Dedifferentiated amniotic fluid mesenchymal stem cell (primary cell): ENCODE measurements around the gene OBP2A.

Experiments used
- DNase-seq: peaks from one replicate; pipeline ENCODE4 v3.0.0-alpha.2; 2016; ENCODE audit errors: extremely low spot score

The OBP2A gene

DNA sequence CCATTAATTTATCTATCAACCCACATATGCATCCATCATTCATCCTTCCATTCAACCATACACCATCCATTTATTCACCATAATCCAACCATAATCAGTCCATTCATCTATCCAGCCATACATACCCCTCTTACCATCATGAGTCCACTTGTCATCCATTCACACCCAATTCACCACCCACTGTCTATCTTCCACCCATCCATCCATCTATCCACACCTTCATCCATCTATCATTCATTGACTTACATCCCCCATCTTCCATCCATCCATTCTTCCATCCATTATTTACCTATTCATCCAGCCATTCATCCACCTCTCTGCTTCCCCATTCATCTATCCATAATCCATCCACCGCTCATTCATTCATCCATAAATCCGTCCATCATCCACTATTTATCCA, 33.4 kb downstream of the OBP2A start:
- no peak for DNase-seq

DNA sequence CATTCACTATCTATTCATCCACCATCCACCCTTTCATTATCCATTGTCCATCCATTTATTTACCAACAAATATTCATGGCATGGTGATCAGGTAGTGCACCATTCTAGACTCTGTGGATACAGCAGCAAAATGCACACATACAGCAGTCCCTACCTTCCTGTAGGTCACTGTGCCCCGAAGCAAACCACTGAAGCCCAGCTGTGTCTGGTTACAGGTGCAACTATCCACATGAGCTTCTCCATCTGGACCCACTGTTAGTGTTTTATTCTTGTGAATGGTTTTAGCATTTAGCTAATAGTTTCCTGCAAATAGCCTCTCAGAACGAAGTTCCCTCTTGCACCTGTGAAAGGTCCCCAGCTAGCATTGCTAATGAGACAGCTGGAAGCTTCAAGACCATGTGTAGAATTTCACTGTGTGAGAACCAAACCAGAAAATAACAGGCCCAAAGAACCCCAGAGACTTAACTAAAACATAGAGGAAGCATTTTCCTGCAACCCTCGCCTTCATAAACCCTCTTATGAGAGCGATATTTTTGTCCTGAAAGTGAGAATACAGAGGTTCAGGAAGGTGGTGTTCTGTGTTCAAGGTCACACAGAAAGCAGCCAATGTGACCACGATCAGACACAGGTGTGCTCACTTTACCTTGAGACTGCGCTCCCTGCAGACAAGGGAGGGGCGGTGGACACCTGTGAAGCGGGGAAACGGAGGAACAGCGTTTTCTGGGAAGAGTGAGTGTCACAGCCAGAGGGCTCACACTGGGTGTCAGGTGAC, 34.1 kb downstream of the OBP2A start:
- DNase-seq: no peak

GRCh38 chr9:135580664-135581380, 34.9 kb downstream of the OBP2A start:
- DNase-seq: no peak

DNA sequence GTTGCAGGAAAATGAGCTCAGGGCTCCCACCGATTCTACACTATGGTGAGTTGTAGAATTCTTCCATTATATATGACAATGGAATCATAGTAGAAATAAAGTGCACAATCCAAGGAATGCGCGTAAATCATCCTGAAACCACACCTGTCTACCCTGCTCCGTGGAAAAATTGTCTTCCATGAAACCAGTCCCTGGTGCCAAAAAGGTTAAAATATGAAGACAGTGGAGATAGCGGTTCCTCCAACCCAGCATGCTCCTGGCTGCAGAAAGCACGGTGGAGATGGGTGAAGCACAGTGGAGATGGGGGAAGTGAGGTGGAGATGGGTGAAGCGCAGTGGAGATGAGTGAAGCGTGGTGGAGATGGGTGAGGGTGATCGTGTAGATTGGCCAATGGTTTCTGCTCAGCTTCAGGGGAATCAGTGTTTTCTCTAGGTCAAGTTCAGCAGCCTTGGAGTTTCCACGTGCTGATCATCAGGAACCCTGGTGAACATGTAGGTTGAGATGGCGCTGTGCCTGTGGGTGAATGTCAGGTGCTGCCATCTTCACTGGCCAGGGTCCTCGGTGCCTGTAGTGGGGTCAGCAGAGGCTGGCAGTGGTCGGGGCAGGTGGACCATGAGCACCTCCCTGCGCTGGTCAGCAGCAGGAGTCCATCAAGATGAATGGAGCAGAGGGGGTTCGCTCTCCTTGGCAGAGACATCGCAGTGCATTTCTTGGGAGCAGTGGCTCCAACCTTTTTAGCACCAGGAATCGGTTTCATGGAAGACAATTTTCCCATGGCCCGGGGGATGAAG, 35.9 kb downstream of the OBP2A start:
- DNase-seq: no peak

- DNase-seq: no peak
These were observed 36.6 kb downstream of the OBP2A start for GRCh38 chr9:135582541-135582940.

GRCh38 chr9:135582966-135583687, 37.2 kb downstream of the OBP2A start:
- no peak for DNase-seq

- DNase-seq: no peak
These were observed 37.7 kb downstream of the OBP2A start for GRCh38 chr9:135583688-135584011.

DNA sequence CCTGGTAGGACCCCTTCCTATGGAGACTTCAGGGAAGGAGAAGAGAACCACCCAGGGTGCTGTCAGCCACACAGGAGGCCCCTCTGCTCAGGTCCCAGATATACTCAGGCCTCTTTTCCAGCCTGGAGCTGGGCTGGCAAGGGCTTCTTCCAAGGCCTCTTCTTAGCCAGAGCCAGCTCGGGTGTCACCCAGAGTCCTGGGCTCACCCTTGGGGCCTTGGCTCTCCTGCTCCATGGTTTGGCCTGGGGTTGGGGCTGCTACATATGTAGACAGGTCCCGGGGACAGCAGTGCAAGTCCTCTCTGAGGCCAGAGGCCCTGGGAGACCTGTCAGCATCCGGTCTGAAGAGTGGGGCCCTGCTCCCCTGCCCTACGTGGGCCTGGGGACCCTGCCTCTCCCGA, 38.4 kb downstream of the OBP2A start:
- DNase-seq: no peak

DNA sequence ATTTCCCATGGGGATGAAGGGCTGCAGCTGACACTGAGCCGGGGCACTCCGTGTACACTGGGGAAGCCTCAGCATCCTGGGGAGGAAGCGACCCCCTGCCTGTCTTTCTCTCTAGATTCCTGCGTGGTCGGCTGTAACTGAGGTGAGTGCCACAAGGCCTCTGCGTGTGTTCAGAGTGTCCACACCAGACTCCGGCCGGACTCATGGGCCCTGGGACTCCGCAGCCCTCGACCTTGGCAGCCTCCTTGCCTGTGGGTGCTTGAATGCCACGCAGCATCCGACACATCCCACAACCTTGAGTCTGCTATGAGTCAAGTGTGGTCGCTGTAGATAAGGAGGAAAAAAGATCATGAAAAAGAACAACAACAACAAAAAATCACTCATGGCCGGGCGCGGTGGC, 39.0 kb downstream of the OBP2A start:
- no peak for DNase-seq

- no peak for DNase-seq
These were observed 40.7 kb downstream of the OBP2A start for GRCh38 chr9:135586601-135587109.

DNA sequence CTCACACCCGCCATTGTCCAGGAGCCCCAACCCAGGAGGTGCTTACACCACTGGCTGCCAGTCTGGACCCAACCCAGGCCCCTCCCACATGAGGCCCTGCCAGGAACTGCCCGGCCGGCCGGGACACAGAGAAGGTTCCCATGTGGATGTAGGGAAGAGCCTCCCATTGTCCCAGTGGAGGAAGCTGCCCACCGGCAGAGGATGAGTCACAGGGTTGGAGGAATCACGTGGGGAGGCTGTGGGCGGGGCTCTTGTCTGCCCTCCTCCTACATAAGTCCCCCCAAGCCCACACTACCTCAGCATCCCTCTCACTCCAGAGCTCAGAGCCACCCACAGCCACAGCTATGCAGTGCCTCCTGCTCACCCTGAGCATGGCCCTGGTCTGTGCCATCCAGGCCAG, 41.7 kb downstream of the OBP2A start:
- no peak for DNase-seq

- no peak for DNase-seq
These were observed 42.4 kb downstream of the OBP2A start for GRCh38 chr9:135588371-135588770.

GRCh38 chr9:135588886-135589595, 43.1 kb downstream of the OBP2A start:
- no peak for DNase-seq

DNA sequence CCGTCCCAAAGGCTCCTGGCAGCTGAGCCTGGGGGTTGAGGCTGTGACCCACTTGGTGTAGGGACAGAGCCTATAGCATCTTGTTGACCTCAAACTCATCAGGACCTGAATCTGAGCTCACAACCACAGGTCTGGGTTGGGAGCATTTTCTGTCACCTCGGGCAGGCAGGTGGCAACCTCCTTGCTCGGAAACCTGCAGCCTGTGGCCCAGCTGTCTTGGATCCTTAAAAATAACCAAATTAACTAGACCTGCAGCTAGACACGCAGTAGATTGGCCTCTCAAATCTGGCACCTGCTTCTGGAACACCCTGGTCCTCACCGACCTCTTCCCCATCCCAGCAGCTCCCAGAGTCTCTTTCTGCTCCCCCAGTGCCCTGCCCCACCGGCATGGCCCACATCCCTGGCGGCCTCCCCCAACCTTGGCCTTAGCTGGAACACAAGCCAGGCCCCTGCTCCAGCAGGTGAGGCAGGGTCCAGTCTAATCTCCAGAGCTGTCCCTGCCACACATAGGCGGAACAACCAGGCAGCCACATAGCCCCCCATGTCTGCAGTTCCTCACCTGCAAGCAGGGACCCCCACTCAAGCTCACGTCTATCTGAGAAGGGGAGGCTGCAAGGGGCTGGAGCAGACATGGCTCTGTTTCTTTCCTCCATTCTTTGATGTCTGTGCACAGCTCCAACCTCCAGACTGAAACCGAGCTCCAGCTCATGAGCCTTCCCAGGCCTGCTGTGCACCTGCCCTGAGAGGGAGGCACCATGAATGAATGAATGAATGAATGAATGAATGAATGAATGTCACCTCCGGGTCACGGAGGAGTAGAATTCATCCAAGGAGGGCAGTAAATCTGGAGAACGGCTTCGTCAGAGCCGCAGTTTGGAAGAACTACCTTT, 43.9 kb downstream of the OBP2A start:
- DNase-seq: no peak

GRCh38 chr9:135590486-135591079, 44.7 kb downstream of the OBP2A start:
- no peak for DNase-seq

DNA sequence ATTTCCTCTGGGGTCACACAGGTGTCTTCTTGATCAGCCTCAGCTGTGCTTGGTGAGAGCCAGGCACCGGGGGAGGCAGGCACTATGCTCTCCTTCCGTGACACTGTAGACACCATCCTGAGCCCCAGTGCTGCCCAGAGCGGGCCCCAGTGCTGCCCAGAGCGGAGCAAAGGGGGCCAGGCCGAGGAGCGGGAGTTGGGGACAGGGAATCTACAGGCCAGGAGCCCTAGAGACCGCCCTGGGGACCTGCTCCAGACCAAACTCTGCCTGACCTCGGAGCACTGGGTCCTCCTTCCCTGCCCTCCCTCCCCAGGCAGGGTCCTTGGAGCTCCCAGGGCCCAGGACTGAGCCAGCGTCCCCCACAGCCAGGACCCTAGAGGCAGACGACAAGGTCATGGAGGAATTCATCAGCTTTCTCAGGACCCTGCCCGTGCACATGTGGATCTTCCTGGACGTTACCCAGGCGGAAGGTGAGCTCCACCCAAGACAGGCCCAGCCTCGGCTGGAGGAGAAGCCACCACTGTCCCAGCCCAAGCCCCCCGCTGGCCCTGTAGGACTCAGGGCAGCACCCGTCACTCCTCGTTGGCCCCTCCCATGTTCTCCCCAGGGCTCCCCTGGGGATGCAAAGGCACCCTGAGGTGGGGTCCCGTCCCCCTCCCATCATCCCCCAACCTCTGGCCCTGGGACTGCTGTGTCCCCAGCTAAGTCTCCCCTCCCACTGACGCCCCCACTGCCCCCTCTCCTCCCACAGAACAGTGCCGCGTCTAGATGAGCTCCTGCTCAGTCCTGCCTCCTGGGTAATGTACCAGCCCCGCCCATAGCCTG, 45.8 kb downstream of the OBP2A start:
- no peak for DNase-seq

- no peak for DNase-seq
These were observed 46.3 kb downstream of the OBP2A start for GRCh38 chr9:135592331-135592590.

DNA sequence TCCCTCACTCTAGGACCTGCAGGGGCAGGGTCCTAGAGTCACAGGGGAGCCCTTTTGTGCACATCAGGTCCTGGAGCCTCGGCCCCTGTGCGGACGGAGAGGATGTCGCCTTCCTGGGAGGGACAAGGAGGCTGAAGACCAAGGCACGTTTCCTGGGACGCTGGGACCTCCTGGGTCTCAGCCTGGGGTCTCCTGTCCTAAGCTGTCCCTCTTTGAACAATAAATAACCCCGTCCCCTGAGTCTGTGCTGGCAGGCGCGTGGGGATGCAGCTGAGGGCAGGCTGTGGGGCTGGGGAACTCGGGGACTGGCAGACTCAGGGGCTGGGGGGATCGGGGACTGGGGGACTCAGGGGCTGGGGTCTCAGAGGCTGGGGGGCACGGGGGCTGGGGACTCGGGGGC, 46.7 kb downstream of the OBP2A start:
- DNase-seq: no peak

DNA sequence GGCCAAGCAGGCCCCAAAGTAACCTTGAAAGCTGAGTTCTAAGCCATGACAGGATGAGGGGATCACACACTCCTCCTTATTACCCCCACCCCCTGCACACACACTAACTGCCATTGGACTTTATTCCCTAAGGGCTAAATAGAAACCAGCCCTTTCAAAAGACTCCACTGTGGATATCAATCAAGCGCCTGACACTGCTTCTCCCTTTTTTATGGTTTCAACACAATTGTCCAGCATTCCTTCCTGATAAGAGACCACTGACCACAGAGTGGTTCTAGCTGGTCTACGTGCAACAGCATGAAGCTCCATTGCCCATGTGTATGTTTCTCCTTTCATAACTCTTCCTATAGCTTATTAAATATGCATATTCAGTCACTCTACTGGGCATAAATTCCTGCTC, 50.3 kb downstream of the OBP2A start:
- DNase-seq: no peak
